ELF-1 (cell line): ENCODE measurements around the gene MALSU1.
"Not testable (repeated sequence)": the region's sequence is repeated elsewhere in the genome, so short reads cannot be mapped to it uniquely, and the experiment has no call there.

Source experiments
- DNase-seq: peaks from one replicate; pipeline ENCODE4 v3.0.0-alpha.2; 2016; ENCODE audit warnings: low read depth, low spot score

MALSU1 gene

DNA sequence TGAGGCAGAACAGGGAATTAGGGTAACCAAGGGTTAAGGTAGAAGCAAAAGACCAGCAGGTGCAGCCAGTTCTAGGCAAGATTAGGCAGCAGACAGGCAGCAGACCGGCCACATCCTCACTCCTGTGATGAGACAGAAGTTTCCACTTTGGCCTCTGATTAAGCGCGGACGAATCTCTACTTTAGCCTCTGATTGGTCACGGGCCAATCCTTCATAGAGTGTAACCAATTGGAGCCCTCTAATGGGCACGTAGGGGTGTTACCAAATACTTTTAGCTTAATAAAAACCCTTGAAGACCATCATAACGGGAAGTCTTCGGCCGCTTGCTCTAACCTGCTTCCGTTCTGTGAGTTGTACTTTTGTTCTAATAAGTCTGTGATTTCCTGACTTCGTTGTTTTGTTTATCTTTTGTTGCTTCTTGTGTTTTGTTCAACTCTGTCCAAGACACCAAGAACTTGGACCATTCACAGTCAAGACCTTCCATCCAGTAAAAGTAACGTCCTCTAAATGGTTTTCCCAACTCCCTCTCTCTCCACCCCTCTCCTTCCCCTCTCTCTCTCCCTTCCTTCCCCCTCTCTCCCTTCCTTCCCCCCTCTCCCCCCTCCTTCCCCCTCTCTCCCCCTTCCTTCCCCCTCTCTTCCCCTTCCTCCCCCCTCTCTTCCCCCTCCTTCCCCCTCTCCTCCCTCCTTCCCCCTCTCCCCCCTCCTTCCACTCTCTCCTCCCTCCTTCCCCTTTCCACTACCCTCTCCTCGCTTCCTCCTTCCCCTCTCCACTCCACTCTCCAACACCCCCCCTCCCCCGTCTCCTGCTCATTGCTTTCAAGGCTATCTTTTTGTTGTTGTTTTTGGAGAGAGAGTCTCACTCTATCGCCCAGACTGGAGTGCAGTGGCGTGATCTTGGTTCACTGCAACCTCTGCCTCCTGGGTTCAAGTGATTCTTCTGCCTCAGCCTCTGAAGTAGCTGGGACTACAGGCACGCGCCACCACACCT, 13.2 kb upstream of the MALSU1 start:
- DNase-seq, result no peak

DNA sequence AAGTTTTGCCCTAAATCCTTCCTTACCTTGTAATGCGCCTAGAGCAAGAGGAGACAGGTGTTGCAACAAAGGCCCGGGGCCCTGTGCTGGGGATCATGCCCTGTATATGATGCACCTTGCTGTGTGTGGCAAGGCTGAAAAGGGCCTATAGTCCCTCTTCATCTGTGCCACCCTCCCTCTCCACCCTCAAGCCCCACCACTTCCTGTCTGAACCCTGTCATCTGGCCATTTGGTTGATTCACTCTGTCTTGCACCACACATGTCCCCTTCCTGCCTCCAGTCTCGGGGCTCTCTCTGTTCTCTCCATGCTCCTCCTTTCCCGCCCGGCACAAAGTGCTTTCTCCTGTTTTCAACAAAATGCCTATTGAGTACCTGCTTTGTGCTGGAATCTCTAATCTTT, 11.5 kb upstream of the MALSU1 start:
- no peak for DNase-seq

DNA sequence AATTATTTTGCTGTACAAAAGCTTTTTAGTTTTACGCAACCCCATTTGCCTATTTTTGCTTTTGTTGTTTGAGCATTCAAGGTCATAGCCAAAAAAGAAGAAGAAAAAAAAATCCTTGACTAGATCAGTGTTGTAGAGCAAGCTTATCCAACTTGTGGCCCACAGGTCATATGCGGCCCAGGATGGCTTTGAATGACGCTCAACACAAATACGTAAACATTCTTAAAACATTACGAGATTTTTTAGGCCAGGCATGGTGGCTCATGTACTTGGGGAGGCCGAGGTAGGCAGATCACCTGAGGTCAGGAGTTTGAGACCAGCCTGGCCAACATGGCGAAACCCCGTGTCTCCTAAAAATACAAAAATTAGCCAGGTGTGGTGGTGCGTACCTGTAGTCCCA, 8.1 kb upstream of the MALSU1 start:
- no peak for DNase-seq

DNA sequence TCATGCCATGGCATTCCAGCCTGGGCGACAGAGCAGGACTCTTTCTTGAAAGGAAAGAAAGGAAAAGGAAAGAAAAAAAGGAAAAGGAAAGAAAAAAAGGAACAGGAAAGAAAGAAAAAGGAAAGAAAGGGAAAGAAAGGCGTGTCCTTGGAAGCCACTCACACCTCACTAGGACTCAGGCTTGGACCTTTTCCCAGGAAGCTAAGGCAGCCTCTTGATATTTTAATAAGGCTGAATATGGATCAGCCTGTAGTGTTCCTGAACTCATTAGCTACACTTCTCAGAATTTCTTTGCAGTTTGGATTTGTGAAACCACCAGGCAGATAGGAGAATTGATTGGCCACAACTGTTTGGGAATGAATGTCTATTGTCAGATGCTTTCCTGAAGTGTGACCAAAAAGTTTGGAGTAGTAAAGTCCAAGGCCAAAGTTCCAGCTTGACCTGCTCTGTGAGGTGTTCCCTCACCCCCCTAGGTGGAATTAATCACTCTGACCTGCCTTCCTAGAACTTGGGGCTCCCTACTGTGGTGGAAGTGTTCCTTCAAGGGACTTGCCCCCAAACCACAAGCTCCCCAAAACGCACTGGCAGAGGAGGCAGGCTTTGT, 7.1 kb upstream of the MALSU1 start:
- no peak for DNase-seq

DNA sequence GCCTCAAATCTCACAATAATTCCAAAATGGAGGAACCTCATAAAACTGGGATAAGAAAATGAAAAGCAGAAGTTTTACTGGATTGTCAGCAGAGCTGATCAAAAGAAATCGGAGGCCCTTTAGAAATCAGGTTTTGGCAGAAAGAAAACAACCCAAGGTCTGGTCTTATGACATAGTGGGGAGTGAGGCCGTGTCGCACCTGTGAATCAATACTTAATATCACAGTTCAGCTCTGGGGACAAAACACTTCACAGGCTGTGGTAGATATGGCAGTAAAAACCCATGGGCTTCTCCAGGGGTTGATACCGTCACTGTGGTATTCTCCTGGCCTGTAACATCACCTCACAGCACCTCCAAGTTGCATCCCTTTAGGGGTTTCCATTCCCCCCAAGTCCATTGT, 6.5 kb upstream of the MALSU1 start:
- DNase-seq, result no peak

DNA sequence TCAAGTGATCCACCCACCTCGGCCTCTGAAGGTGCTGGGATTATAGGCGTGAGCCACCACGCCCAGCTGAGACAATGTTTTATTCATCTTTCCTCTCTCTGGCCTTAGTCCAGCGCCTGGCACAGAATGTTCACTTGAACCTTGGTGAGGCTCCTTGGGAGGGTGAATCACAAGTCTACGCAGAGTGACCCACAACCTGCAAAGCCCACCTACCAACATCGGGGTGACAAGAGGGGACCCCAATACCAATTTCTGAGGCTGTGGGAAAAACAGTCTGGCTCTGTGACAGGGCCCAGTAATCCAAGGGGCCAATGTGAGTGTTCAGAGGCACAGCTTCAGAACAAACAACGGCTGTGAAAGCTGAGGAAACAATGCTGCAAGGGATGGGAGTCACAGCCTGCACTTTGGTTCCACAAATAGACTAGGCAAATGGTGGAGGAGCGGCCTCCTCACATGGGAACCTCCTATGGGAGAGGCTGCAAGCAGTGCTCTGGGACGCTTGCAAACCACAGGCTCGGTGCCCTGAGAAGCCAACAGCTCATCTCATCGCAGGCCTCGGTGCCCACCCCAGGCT, 5.6 kb upstream of the MALSU1 start:
- DNase-seq, result no peak

DNA sequence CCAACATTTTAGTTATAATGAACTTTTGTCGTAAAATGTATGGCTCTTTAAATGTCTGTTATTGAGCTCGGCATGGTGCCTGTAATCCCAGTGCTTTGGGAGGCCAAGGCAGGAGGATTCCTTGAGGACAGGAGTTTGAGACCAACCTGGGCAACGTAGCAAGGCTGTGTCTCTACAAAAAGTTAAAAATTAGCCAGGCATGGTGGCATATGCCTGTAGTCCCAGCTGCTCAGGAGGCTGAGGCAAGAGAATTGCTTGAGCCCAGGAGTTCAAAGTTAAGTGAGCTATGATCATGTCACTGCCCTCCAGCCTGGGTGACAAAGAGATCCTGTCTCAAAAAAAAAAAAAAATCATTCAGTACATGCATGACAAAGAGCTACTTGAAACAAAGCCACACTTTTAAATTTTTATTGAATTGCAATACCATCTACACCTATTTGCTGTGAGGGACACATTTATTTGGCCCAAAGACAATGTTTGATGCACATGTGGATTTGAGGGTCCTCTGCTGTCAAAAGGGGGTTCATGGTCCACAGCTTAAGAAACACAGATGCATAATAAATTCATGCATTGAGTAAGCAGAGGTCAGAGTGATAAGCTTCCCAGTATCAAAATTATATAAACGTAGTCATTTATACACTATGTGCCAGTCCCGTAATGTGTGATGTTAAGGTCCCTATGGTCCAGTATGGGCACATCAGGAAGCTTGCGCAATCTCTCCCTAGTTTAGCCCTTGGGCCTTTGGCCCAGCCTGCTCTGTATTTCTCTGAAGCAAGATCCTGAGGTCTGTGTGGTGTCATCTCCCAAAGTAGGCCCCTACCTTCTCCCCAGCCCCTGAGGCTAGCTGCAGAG, 4.4 kb upstream of the MALSU1 start:
- peak; percentile 86 for DNase-seq

DNA sequence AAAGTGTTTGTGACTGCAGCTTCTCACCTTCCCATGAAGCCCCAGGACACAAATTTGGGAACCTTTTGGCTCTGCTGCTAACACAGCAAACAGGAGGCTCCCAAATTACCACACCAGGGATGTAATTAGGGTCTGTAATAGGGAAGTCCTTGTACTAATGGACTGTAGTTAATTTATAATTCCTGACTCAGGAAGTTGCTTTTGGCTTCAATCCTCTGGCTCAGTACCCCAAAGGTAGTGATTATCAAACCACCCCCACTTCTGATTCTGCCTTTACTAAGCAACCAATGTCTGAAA, 3.8 kb upstream of the MALSU1 start:
- DNase-seq, result no peak

DNA sequence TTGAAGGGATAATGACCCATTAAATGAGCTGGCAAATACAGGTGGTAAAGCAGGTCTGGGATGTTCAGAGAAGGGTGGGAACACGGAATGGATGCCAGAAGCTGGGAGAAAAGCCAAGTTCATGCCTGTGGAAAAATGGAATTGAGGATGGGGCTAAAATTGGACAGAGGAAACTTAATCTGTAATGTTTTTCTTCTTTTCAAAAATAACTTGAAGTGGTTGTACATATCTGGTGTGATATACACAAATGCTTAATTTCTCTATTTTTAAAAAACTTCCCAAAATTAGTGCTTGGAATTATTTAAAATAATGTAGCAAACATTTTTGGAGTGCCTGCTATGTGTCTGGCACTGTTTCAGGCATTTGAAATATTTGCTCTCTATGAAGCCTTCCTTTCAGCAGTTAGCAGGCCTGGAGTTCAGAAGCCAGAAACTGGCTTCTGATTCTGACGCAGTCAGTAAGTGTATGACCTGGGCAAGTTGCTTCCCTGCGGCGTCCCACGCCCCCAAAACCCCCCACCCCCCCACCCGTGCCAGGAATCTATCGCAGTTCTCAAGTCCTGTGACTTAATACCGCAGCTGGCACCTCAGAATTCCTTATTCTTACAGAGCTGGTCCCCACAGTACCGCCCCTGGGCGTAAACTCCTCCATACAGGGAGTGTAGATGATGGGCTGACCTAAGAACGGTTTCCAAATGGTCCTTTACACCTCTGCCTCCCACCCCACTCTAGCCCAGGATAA, 828 bp upstream of the MALSU1 start:
- no peak for DNase-seq

DNA sequence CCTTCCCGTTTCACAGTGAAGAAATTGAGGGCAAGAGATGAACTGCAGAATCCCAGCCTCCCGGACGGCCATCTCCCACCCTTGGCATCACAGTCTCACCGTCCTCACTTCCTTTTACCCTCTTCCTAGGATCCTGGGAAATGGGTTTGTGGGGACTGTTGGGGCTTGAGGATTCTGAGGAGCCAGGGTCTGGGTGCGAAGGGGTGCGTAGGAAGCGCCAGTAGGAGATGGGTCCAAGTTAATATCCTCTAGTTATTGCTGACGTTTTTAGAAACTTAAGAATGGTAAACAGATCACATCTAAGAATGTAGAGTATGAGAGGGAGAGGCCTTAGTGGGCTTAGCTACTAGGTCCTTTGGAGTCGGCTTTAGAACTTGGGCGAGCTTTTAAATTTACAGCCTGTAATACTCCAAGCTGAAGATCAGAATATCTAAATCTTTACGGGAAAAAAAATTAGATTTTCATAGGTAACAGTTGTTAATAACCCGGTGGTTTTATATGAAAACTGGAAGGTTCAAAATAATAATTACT, 696 bp downstream of the MALSU1 start:
- DNase-seq, result no peak

DNA sequence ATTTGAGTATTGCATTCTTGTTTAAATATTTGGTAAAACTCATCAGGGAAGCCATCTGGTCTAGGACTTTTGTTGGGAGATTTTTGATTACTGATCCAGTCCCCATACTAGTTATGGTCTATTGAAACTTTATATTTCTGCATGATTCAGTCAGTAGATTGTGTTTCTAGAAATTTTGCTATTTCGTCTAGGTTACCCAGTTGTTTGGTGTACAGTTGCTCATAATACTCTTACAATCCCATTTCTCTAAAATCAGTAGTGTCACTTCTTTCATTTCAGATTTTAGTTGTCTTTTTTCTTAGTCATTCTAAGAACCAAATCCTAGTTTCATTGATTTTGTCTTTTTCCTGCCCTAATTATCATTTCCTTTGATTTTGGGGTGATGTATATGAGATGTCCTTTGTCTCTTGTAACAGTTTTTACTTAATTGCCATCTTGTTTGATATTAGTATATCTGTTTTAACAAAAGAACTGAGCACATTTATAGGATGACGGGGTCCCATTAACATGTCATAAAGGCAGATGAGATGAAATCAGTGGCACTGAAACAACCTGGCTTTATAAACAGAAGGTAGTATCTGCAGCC, 7.9 kb downstream of the MALSU1 start:
- DNase-seq, result no peak

DNA sequence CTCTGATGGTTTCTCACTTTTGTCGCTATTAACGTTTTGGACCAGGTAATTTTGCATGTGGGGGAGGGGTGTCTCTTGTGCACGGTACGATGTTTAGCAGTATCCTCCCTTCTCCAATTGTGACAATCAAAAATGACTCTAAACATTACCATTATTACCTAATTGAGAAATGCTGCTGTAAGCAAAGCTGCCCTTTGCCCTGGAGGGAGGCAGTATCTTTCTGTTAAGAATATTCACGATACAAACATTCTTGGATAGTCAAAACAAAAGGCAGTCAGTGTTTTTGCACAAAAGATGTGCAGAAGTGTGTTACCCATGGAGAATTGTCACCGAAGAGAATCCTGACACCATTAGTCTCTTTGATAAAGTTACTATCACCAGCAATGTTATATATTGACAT, 9.6 kb downstream of the MALSU1 start:
- DNase-seq, result no peak

DNA sequence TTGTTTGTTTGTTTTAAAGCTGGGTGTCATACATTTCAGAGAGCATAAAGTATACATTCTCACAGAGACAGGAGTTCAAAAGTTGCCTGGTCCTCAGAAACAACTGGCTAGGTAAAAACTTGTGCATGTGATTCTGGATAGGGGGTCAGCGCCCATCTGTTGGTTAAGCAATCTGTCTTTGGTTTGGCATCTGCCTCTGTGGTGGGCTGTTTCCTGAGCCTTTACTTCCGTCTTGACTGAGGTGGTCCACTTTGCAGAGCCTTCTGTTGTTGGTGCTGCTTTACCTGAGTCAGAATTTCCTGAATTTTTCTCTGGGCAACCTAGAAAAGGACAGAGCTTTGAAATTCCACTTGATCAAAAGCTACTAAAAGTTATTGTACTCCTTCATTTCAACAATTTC, 13.0 kb downstream of the MALSU1 start:
- DNase-seq, result not testable (repeated sequence)

DNA sequence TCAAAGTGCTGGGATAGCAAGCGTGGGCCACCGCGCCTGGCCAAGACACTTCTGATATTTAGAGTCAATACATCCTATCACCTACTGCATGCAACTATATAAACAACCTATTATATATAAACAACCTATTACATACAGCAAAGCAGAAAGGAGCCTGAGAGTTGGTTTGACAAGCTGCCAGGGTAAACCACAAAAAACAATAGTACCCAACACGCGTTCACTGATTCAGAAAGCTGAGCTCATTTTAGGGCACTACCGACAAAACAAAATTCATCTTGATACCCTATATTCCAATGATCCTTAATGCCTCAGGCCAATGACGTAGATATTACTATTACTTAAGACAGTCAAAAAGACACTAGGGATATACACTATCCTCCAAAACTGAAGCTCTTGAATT, 16.2 kb downstream of the MALSU1 start:
- DNase-seq, result no peak

DNA sequence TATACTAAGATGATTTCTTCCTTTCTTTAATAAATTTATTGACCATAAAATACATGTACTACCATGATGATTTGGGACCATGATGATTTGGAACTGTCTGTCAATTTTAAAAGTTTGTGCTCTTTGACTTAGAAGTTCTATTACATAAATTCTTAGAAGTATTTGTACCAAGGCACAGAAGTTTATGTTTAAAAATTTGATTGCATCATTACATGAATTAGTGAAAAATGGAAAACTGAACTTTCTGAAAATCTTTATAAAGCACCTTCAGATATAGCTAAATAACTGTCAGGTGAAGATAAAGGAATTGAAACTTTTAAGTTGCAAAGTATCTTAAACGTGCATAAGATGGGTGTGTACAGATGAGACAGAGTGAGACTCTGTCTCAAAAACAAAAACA, 32.0 kb downstream of the MALSU1 start:
- no peak for DNase-seq

DNA sequence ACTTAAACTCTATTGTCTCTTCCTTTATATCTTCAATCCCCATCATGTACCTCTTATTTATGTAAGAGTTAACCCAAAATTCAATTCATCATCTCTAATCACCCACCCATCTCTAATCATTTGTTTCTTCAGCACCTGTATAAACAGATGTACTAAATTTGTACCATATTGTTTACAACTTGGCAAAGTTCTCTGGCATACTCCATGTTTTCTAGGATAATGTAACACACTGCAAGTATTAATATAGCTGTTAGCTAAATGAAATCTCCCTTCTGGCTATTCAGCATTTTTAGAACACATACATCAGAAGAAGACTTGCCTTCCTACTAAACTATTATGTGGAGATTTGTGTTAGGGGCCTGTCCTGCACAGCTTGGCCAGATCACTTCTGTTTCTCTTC, 33.1 kb downstream of the MALSU1 start:
- DNase-seq, result no peak

DNA sequence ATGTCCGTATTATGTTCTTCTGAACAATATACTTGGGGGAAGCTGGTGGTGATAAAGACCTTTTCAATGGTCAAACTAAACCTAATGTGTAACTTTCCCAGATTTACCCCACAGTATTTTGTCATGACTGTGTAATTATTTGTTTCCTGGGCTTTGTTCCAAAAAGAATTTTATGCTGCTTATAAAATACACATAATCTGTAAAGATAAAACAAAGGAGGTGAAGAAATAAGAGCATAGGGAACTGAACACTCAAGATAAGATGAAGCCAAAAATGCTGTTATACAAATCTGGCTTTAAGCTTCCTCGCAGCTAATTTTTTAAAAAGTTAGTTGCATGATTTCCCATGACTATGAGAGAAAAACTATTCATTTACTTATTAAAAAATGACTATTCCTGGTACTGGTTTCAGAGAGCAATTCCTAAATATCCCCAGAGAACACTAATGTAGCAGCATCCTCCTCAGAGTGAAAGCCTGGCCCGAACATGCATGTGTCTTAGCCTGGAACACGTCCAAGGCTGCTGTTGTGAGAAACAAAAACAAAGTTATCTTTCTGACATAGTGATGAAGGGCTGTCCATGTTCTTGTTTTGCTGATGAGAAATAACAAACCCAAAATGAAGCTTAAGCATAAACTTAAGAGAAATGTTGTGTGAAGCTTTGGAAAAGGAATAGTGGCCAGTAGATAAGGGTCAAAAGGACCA, 33.9 kb downstream of the MALSU1 start:
- no peak for DNase-seq

DNA sequence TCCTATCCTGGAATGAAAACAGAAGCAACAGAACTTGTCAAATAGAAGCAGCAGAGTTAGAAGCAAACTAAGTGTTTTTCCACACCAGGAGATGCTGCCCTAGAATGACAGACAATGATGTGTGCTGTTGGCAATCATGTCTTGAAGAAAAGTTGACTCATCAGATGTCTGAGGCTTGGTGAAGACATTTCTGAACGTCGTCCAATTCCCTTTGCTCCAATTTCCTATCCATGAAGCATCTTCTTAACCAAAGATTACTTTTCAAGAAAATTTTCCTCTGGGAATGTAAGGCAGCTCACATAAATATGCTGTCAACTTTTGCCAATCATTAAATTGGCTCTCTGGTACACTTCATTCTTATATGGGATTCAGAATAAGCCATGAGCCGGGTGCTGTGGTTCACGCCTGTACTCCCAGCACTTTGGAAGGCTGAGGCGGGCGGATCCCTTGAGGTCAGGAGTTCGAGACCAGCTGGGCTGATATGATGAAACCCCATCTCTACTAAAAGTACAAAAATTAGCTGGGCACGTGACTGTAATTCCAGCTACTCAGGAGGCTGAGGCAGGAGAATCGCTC, 34.6 kb downstream of the MALSU1 start:
- no peak for DNase-seq

DNA sequence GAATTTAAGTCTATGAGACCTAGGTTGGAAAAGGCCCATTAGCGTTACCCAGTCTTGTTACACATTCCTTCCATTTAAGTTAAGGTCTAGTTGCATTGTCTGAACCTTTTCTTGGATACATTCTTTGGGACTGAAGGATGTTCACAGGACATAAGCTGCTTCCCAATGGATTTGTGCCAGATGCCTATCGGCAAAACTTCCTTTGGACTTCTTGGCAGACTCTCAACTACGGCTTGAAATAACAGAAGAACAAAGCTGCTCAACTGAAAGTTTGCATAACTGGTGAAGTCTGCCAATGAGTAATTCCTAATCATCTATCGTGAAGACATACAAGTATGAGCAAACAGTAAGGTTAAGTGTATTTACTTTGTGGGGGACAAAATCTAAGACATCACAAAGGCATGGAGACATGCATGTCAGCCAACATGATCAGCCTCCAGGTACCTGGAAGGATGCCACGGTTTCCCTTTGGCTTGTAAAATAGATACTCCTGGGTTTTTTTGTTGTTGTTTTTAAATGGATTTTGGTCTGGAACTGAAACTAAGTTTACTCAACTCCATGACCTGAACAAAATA, 35.4 kb downstream of the MALSU1 start:
- DNase-seq, result no peak
